ENCODE data around the gene CALML4.

DNA sequence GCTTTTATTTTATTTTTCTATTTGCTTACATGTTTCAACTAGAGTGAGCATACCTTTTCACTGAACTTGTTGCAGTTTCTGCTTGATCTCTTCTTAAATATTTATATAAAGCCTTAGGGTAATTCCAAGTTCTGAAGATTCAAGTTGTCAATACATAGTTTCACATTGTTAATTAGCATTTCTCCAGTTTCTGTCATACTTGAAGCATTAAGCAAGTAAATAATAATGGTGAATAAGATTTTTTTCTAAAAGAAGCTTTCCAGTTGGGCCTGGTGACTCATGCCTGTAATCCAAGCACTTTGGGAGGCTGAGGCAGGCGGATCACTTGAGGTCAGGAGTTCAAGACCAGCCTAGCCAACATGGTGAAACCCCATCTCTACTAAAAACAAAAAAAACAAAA is 53.9 kb downstream of the CALML4 start:
- TF ChIP-seq, protein P1, sequence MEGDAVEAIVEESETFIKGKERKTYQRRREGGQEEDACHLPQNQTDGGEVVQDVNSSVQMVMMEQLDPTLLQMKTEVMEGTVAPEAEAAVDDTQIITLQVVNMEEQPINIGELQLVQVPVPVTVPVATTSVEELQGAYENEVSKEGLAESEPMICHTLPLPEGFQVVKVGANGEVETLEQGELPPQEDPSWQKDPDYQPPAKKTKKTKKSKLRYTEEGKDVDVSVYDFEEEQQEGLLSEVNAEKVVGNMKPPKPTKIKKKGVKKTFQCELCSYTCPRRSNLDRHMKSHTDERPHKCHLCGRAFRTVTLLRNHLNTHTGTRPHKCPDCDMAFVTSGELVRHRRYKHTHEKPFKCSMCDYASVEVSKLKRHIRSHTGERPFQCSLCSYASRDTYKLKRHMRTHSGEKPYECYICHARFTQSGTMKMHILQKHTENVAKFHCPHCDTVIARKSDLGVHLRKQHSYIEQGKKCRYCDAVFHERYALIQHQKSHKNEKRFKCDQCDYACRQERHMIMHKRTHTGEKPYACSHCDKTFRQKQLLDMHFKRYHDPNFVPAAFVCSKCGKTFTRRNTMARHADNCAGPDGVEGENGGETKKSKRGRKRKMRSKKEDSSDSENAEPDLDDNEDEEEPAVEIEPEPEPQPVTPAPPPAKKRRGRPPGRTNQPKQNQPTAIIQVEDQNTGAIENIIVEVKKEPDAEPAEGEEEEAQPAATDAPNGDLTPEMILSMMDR (IDR thresholded peaks at IDR 0.05; ENCODE audit: insufficient read depth, low read length): no peak
- no peak for TF ChIP-seq POLR2AphosphoS5 (IDR thresholded peaks at IDR 0.05; ENCODE audit: low read depth)
- TF ChIP-seq GABPA (IDR thresholded peaks at IDR 0.05; ENCODE audit: low read depth): no peak
- TF ChIP-seq SPI1 (IDR thresholded peaks at IDR 0.05; ENCODE audit: borderline replicate concordance, low read depth): no peak
- TF ChIP-seq, protein P2, sequence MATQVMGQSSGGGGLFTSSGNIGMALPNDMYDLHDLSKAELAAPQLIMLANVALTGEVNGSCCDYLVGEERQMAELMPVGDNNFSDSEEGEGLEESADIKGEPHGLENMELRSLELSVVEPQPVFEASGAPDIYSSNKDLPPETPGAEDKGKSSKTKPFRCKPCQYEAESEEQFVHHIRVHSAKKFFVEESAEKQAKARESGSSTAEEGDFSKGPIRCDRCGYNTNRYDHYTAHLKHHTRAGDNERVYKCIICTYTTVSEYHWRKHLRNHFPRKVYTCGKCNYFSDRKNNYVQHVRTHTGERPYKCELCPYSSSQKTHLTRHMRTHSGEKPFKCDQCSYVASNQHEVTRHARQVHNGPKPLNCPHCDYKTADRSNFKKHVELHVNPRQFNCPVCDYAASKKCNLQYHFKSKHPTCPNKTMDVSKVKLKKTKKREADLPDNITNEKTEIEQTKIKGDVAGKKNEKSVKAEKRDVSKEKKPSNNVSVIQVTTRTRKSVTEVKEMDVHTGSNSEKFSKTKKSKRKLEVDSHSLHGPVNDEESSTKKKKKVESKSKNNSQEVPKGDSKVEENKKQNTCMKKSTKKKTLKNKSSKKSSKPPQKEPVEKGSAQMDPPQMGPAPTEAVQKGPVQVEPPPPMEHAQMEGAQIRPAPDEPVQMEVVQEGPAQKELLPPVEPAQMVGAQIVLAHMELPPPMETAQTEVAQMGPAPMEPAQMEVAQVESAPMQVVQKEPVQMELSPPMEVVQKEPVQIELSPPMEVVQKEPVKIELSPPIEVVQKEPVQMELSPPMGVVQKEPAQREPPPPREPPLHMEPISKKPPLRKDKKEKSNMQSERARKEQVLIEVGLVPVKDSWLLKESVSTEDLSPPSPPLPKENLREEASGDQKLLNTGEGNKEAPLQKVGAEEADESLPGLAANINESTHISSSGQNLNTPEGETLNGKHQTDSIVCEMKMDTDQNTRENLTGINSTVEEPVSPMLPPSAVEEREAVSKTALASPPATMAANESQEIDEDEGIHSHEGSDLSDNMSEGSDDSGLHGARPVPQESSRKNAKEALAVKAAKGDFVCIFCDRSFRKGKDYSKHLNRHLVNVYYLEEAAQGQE (IDR thresholded peaks at IDR 0.05; ENCODE audit: insufficient replicate concordance, low read depth): no peak

Measured in HL-60 (cell line).